Astrocyte of the spinal cord (primary cell): ENCODE results near the gene PTPRD.

Source experiments
- DNase-seq: peaks from one replicate; pipeline ENCODE4 v3.0.0; 2011; ENCODE audit warnings: low read depth, low spot score
- H3K4me3 ChIP-seq: 2 replicates; pipeline ENCODE4 v1.5.1; 2011; ENCODE audit warnings: low read depth, mild to moderate bottlenecking, low read length, moderate library complexity
- in situ Hi-C: cut with HindIII; loops from 2 replicates; pipeline ENCODE4 v1.10.0; 2017; ENCODE audit warnings: low sequenced_read_pairs
- TF ChIP-seq, protein P1 (sequence below): IDR thresholded peaks from 2 replicates; pipeline ENCODE4 v1.5.1; 2012; ENCODE audit warnings: low read depth, mild to moderate bottlenecking, low read length, inconsistent platforms

Gene PTPRD

DNA sequence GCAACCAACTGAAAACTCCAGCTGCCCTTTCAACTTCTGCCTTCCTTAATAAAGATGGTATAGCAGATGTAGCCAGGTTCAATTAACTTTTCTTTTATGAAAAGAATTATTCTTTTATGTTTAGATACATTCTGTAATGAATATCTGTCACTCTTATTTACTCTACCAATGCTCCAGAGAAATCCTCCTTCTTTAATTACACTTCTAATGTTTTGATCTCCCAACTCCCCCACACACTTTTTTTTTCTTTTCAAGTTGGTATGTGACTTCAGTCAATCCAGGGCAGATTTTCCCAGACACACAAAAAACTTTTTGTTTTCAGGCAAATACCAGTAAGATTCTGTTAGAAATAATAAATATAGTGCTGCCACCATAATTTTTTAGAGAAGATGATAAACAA, 1813.2 kb downstream of the PTPRD start:
- TF ChIP-seq, protein P1, sequence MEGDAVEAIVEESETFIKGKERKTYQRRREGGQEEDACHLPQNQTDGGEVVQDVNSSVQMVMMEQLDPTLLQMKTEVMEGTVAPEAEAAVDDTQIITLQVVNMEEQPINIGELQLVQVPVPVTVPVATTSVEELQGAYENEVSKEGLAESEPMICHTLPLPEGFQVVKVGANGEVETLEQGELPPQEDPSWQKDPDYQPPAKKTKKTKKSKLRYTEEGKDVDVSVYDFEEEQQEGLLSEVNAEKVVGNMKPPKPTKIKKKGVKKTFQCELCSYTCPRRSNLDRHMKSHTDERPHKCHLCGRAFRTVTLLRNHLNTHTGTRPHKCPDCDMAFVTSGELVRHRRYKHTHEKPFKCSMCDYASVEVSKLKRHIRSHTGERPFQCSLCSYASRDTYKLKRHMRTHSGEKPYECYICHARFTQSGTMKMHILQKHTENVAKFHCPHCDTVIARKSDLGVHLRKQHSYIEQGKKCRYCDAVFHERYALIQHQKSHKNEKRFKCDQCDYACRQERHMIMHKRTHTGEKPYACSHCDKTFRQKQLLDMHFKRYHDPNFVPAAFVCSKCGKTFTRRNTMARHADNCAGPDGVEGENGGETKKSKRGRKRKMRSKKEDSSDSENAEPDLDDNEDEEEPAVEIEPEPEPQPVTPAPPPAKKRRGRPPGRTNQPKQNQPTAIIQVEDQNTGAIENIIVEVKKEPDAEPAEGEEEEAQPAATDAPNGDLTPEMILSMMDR, result no peak
- DNase-seq, result no peak
- in situ Hi-C loops, result no loop called here
- no peak overlapping the region for H3K4me3 ChIP-seq

DNA sequence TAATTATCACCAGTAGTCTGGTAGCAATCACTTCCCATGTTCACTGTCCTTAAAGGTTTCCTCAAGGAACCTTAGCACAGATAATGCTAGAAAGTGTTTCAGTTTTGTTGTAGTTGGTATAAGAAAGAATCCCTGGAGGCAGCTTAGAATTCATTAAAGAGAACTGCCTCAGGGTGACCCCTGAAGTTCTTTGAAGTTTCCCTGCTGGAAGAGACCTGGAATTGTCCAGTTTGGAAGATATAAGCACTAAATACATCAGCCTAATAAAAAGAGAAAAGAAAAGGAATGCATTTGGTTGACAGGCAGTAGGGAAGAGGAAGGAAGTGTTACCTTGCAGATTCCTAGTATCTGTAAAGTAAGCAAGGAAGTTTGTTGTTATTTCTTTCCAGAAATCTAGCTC, 1813.6 kb downstream of the PTPRD start:
- in situ Hi-C loops, result no loop called here
- H3K4me3 ChIP-seq, result no peak overlapping the region
- TF ChIP-seq, protein P1, result no peak
- no peak for DNase-seq

DNA sequence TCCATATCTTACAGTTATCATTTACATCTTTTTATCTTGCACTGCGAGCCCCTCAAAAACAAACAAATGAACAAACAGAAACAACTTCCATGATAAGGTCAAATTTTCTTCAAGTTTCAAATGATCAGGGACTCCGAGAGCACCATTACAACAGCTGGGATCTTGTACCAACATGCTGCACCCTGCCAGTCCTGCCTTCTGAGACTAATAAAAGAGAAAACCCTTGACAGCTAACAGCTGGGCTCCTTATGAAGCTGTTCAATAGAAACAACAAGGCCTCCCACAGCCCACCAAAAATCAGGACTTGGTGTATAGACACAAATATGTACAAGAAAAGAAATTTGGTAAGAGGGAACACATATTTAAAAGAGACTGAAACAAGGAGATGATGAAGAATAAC, 1828.0 kb downstream of the PTPRD start:
- in situ Hi-C loops, result no loop called here
- TF ChIP-seq, protein P1, result no peak
- no peak for DNase-seq
- H3K4me3 ChIP-seq, result no peak overlapping the region

DNA sequence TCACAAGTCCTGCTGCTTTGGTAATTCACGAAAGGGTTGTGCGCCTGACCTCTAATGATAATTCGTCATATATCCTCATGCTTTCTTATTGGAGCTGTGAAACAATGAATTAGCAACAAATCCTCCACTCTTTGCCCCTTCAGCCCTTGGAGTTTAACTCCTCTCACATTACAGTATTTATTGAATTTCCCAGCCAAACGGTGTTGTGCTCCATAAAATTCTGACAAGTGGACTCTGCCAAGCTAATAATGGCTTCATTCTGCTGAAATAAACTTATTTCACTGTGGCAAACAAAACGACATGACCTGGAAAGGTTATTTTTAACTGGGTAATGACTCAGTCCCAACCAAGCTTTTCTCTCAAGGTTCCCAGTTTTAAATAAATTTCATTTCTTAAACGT, 1828.9 kb downstream of the PTPRD start:
- in situ Hi-C loops, result no loop called here
- TF ChIP-seq, protein P1, result no peak
- DNase-seq, result no peak
- no peak overlapping the region for H3K4me3 ChIP-seq

DNA sequence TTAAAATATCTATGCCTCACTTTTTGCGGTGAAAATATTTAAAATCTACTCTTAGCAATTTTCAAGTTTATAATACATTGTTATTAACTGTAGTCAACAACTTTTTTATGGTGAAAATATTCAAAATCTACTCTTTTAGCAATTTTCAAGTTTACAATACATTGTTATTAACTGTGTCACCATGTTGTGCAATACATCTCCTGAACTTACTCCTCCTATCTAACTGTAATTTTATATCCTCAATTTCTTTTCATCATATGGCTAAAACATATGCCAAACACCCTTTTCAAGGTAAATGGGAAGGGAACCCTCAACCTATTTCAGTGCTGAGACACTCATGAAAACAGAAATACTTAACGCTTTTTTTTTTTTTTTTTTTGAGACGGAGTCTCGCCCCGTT, 1830.6 kb downstream of the PTPRD start:
- in situ Hi-C loops, result no loop called here
- no peak overlapping the region for H3K4me3 ChIP-seq
- DNase-seq, result no peak
- TF ChIP-seq, protein P1, result no peak

DNA sequence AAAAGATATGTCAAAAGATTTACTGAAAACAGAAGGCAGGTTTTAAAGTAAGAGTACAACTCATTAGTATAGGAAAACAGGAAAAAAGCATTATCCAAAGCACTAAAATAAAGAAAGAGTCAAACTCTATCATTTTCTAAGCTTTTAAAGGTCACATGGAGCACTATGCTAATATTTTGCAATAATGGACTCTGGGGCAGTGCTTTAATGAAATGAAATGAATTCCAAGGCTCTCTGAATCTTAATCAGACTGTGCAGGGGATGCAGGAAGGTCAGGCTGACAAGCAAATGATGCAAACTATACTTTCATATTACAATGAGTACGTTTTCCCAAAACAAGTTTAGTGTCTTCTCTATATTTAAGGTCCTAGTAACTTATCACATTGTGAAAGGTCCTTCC, 1831.3 kb downstream of the PTPRD start:
- in situ Hi-C loops, result no loop called here
- H3K4me3 ChIP-seq, result no peak overlapping the region
- TF ChIP-seq, protein P1, result no peak
- no peak for DNase-seq

DNA sequence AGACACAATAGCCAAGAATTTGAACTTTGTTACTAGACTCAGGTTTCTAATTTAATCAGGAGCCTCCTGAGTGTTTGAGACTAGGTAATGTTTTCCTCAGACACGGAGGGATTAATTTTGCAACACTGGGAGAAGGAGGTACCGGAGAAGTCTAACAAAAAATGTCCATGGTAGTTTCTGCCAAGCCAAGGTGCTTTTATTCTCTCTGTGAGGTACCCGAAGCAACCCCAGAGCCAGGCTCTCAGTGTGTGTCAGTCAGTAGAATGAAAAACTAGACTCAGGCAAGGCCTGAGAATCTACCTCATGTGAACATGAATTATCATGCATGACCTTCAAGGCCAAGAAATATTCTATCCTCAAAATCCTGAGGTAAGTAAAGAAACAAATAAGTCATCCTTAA, 1832.4 kb downstream of the PTPRD start:
- no peak overlapping the region for H3K4me3 ChIP-seq
- DNase-seq, result no peak
- in situ Hi-C loops, result no loop called here
- TF ChIP-seq, protein P1, result no peak
